22Rv1 (cell line): Measurements from ENCODE around the gene MED19.

Experiments
- ZFX ChIP-seq: fragments of 450-650 bp; IDR thresholded peaks from 2 replicates; pipeline ENCODE4 v1.6.1; 2017; ENCODE audit warnings: antibody characterized with exemption, borderline replicate concordance
- TF ChIP-seq, protein P1 (sequence below): fragments of 450-650 bp; IDR thresholded peaks from 2 replicates; pipeline ENCODE4 v1.5.1; 2017; ENCODE audit warnings: mild to moderate bottlenecking

DNA sequence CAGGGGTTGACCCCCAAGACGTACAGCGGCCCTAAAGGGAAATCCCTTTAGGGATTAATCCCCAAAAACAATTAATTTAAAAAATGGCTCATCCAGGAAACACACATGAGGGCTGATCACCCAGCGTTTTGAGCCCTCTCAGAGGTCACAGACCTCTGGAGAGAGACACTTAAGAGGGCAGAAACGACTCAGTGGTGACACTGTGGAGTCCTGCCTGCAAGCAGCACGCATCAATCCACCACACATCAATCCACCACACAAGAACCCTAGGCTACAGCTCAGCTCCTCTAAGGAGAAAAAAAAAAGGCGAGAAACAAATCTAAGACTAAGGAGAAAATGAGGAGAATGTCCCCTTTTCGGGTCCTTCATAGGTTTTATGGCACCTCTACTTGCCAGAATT, 16.8 kb upstream of the MED19 start:
- no peak for TF ChIP-seq ZFX
- TF ChIP-seq, protein P1, sequence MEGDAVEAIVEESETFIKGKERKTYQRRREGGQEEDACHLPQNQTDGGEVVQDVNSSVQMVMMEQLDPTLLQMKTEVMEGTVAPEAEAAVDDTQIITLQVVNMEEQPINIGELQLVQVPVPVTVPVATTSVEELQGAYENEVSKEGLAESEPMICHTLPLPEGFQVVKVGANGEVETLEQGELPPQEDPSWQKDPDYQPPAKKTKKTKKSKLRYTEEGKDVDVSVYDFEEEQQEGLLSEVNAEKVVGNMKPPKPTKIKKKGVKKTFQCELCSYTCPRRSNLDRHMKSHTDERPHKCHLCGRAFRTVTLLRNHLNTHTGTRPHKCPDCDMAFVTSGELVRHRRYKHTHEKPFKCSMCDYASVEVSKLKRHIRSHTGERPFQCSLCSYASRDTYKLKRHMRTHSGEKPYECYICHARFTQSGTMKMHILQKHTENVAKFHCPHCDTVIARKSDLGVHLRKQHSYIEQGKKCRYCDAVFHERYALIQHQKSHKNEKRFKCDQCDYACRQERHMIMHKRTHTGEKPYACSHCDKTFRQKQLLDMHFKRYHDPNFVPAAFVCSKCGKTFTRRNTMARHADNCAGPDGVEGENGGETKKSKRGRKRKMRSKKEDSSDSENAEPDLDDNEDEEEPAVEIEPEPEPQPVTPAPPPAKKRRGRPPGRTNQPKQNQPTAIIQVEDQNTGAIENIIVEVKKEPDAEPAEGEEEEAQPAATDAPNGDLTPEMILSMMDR: no peak
